Testis (tissue), 2 donors: ENCODE results near the gene LSM10.

Experiments used
- POLR2A ChIP-seq: fragments of 450-650 bp; IDR thresholded peaks from one replicate; pipeline ENCODE4 v1.6.1; 2017; ENCODE audit warnings: antibody characterized with exemption, mild to moderate bottlenecking, moderate library complexity
- TF ChIP-seq, protein P1 (sequence below), 3 experiments: fragments of 450-650 bp in 2 of 3; fragments of 200-600 bp in 1 of 3; sonication (generic) in 1 of 3; IDR thresholded peaks; one replicate each; pipeline ENCODE4 v1.5.1; 2016 to 2019; ENCODE audit warnings: antibody characterized with exemption in 3 of 3, mild to moderate bottlenecking in 2 of 3, moderate library complexity in 1 of 3

GRCh38 chr1:36382669-36383068 lies 15.0 kb downstream of the LSM10 start:
- TF ChIP-seq, protein P1, sequence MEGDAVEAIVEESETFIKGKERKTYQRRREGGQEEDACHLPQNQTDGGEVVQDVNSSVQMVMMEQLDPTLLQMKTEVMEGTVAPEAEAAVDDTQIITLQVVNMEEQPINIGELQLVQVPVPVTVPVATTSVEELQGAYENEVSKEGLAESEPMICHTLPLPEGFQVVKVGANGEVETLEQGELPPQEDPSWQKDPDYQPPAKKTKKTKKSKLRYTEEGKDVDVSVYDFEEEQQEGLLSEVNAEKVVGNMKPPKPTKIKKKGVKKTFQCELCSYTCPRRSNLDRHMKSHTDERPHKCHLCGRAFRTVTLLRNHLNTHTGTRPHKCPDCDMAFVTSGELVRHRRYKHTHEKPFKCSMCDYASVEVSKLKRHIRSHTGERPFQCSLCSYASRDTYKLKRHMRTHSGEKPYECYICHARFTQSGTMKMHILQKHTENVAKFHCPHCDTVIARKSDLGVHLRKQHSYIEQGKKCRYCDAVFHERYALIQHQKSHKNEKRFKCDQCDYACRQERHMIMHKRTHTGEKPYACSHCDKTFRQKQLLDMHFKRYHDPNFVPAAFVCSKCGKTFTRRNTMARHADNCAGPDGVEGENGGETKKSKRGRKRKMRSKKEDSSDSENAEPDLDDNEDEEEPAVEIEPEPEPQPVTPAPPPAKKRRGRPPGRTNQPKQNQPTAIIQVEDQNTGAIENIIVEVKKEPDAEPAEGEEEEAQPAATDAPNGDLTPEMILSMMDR (IDR thresholded peaks at IDR 0.05) = no peak
- TF ChIP-seq POLR2A = no peak
